Spinal cord (tissue), 10 donors: ENCODE measurements around the gene MMP17. TPM values are rescaled to one million over a fixed set of nuclear protein-coding genes. Genes with fewer than 3 reads are reported as not detected.
A peak's percentile ranks its signal among the peaks of the same experiment; 100 is the strongest.
"Not testable (repeated sequence)": the region's sequence is repeated elsewhere in the genome, so short reads cannot be mapped to it uniquely, and the experiment has no call there.

Source experiments
- DNase-seq, 6 donors: peaks; one replicate each; pipeline versions ENCODE4 v3.0.0 to v3.0.0-alpha.2; 2013 to 2015; ENCODE audit warnings: low spot score in 6 of 6, low read depth in 4 of 6
- H3K27ac ChIP-seq: one replicate; pipeline ENCODE4 v1.5.1; 2013; ENCODE audit warnings: low read depth, low read length, control low read depth
- H3K27me3 ChIP-seq: one replicate; pipeline ENCODE4 v1.6.1; 2013; ENCODE audit warnings: low read length; ENCODE audit not compliant: control insufficient read depth, insufficient read depth
- H3K36me3 ChIP-seq: one replicate; pipeline ENCODE4 v1.6.1; 2013; ENCODE audit warnings: low read length; ENCODE audit not compliant: control insufficient read depth, insufficient read depth
- H3K4me1 ChIP-seq: one replicate; pipeline ENCODE4 v1.6.1; 2013; ENCODE audit warnings: low read length; ENCODE audit not compliant: control insufficient read depth, insufficient read depth
- H3K4me3 ChIP-seq: one replicate; pipeline ENCODE4 v1.5.1; 2013; ENCODE audit warnings: low read depth, low read length, control low read depth
- H3K9me3 ChIP-seq: one replicate; pipeline ENCODE4 v1.6.1; 2013; ENCODE audit warnings: low read length; ENCODE audit not compliant: control insufficient read depth, insufficient read depth
- whole genome bisulfite sequencing: methylation state at CpG from one replicate; pipeline ENCODE4 v1.1.5; 2013; ENCODE audit warnings: missing lambda C conversion rate; ENCODE audit not compliant: insufficient coverage; 5-methylcytosine and 5-hydroxymethylcytosine counted together
- polyA plus RNA-seq, 2 donors: library from polyadenylated mRNA; unstranded; fragments of 120-200 nt; gene quantifications; one replicate each; pipeline ENCODE4 v1.2.1, GENCODE V29; 2013; ENCODE audit not compliant: insufficient read length in 2 of 2
- total RNA-seq, 2 donors: library from RNA; depleted of rRNA in 1 of 2; stranded (reverse); fragments of 120-200 nt in 1 of 2; fragments of >200 nt in 1 of 2; gene quantifications; one replicate each; pipeline versions ENCODE4 v1.2.3 to v1.2.4, GENCODE V29; 2013 to 2014
- donor health status: healthy.

Gene MMP17
- total and polyA plus RNA-seq, 4 donors = 16.5 to 98.3 (median 42.1) TPM

- WGBS = 83% methylated on average over 1 of the region's 8 CpGs
Observed at GRCh38 chr12:131891722-131892121, 63.5 kb downstream of the MMP17 start.

GRCh38 chr12:131892711-131893604, 64.8 kb downstream of the MMP17 start:
- Histone ChIP-seq H3K4me1 (peaks cover 24% of the 10 kb centered on the region), H3K27me3 (no peaks in the 10 kb centered on the region), H3K27ac (no peak overlapping the region), H3K36me3 (peaks cover 22% of the 10 kb centered on the region), H3K4me3 (no peak overlapping the region), H3K9me3 (no peaks in the 10 kb centered on the region)
- WGBS = 74% methylated on average over 23 of the region's 26 CpGs
- DNase-seq = no peak

More at GRCh38 chr12:131891722-131892121, 63.5 kb downstream of the MMP17 start:
- Histone ChIP-seq H3K4me1 (peaks cover 16% of the 10 kb centered on the region), H3K36me3 (peaks cover 10% of the 10 kb centered on the region)
- DNase-seq, H3K27me3 ChIP-seq, H3K9me3 ChIP-seq, H3K27ac ChIP-seq, H3K4me3 ChIP-seq: not testable (repeated sequence)

- Histone ChIP-seq H3K9me3 (no peaks in the 10 kb centered on the region), H3K27ac (no peak overlapping the region), H3K27me3 (no peaks in the 10 kb centered on the region), H3K4me1 (peaks cover 24% of the 10 kb centered on the region), H3K4me3 (no peak overlapping the region), H3K36me3 (peaks cover 28% of the 10 kb centered on the region)
- WGBS = 30% methylated on average over 2 of the region's 19 CpGs
- peak in 1 of 6 donors; percentile 10 for DNase-seq
Observed at GRCh38 chr12:131893605-131894312, 65.6 kb downstream of the MMP17 start.

GRCh38 chr12:131894313-131894860, 66.2 kb downstream of the MMP17 start, which contains the start of gene ULK1:
TSS of gene ULK1 (plus strand) at chr12:131894622. CDS start at chr12:131895002, 380 bp downstream.
- peaks cover 34% of the 10 kb centered on the region for H3K36me3 ChIP-seq
- peak within 1 kb of the TSS; percentile 60 for H3K4me3 ChIP-seq
- under 1% methylated on average over 47 of the region's 64 CpGs for WGBS
- H3K9me3 ChIP-seq = no peaks in the 10 kb centered on the region
- no peaks in the 10 kb centered on the region for H3K27me3 ChIP-seq
- H3K4me1 ChIP-seq = peaks cover 24% of the 10 kb centered on the region
- DNase-seq = peak; percentile 68 to 98 (median 90)
- H3K27ac ChIP-seq = no peak within 1 kb of the TSS

- Histone ChIP-seq H3K9me3 (no peaks in the 10 kb centered on the region), H3K27ac (peak overlapping the region; percentile 29), H3K27me3 (no peaks in the 10 kb centered on the region), H3K4me1 (peaks cover 24% of the 10 kb centered on the region), H3K4me3 (peak overlapping the region; percentile 60), H3K36me3 (peaks cover 36% of the 10 kb centered on the region)
- DNase-seq = peak in 1 of 6 donors; percentile 23
- WGBS = under 1% methylated on average over 44 of the region's 54 CpGs
Observed at GRCh38 chr12:131894981-131895639, 66.9 kb downstream of the MMP17 start.

GRCh38 chr12:131895640-131896079, 67.5 kb downstream of the MMP17 start:
- Histone ChIP-seq H3K36me3 (peaks cover 41% of the 10 kb centered on the region), H3K4me3 (peak overlapping the region; percentile 60), H3K27me3 (no peaks in the 10 kb centered on the region), H3K27ac (peak overlapping the region; percentile 29), H3K9me3 (no peaks in the 10 kb centered on the region), H3K4me1 (peaks cover 24% of the 10 kb centered on the region)
- DNase-seq = peak in 2 of 6 donors; percentile 1 to 27
- 10% methylated on average over 7 of the region's 12 CpGs for WGBS

- peaks cover 24% of the 10 kb centered on the region for H3K4me1 ChIP-seq
- H3K9me3 ChIP-seq = no peaks in the 10 kb centered on the region
- peak in 4 of 6 donors; percentile 45 to 82 (median 62) for DNase-seq
- WGBS = 8% methylated on average over 39 of the region's 39 CpGs
- peak overlapping the region; percentile 60 for H3K4me3 ChIP-seq
- H3K27ac ChIP-seq = peak overlapping the region; percentile 86
- peaks cover 44% of the 10 kb centered on the region for H3K36me3 ChIP-seq
- H3K27me3 ChIP-seq = no peaks in the 10 kb centered on the region
Observed at GRCh38 chr12:131896080-131896810, 68.1 kb downstream of the MMP17 start.

- peak overlapping the region; percentile 86 for H3K27ac ChIP-seq
- peak overlapping the region; percentile 60 for H3K4me3 ChIP-seq
- no peak for DNase-seq
- WGBS = 79% methylated on average over 14 of the region's 14 CpGs
- H3K9me3 ChIP-seq = no peaks in the 10 kb centered on the region
- H3K27me3 ChIP-seq = no peaks in the 10 kb centered on the region
- peaks cover 49% of the 10 kb centered on the region for H3K36me3 ChIP-seq
- H3K4me1 ChIP-seq = peaks cover 28% of the 10 kb centered on the region
Observed at GRCh38 chr12:131896811-131897270, 68.6 kb downstream of the MMP17 start.
